Fibroblast of the aortic adventitia (primary cell): Measurements from ENCODE around the gene IL3. TPM values are rescaled to one million over a fixed set of nuclear protein-coding genes. Genes with fewer than 3 reads are reported as not detected.

Experiments
- DNase-seq: peaks from one replicate; pipeline ENCODE4 v3.0.0-alpha.2; 2010; ENCODE audit warnings: low read depth
- H3K4me3 ChIP-seq: 2 replicates; pipeline ENCODE4 v1.5.1; 2011; ENCODE audit warnings: low read depth, mild to moderate bottlenecking, control low read depth, low read length, moderate library complexity
- CTCF ChIP-seq: IDR thresholded peaks from 2 replicates; pipeline ENCODE4 v1.5.1; 2011; ENCODE audit warnings: mild to moderate bottlenecking, low read length, control low read depth, inconsistent platforms; ENCODE audit not compliant: insufficient read depth
- total RNA-seq: library from RNA; depleted of rRNA; stranded (reverse); fragments of >200 nt; gene quantifications from 2 replicates; pipeline ENCODE4 v1.2.3, GENCODE V29; 2012; ENCODE audit warnings: low replicate concordance

IL3 gene
- total RNA-seq, 1 donor, result not detected

- TF ChIP-seq CTCF, result no peak
Observed at GRCh38 chr5:132016721-132017250, 43.7 kb upstream of the IL3 start.

GRCh38 chr5:132017316-132017715, 43.1 kb upstream of the IL3 start:
- no peak for DNase-seq
- no peak overlapping the region for H3K4me3 ChIP-seq
- no peak for TF ChIP-seq CTCF

More at GRCh38 chr5:132016721-132017250, 43.7 kb upstream of the IL3 start:
- no peak for DNase-seq
- H3K4me3 ChIP-seq, result no peak overlapping the region

- DNase-seq, result no peak
- TF ChIP-seq CTCF, result no peak
- no peak overlapping the region for H3K4me3 ChIP-seq
Observed at GRCh38 chr5:132017738-132018625, 42.5 kb upstream of the IL3 start.

- DNase-seq, result no peak
- TF ChIP-seq CTCF, result no peak
- no peak overlapping the region for H3K4me3 ChIP-seq
Observed at GRCh38 chr5:132019337-132019736, 41.1 kb upstream of the IL3 start.

GRCh38 chr5:132019857-132020555, 40.4 kb upstream of the IL3 start:
- TF ChIP-seq CTCF, result no peak
- DNase-seq, result no peak
- H3K4me3 ChIP-seq, result no peak overlapping the region

GRCh38 chr5:132020568-132021339, 39.7 kb upstream of the IL3 start:
- TF ChIP-seq CTCF, result no peak
- no peak for DNase-seq

More at GRCh38 chr5:132020568-132021339, 39.7 kb upstream of the IL3 start:
- H3K4me3 ChIP-seq, result no peak overlapping the region
